OCI-LY7 (cell line): ENCODE results near the gene SMARCC1.

Experiments used
- CTCF ChIP-seq: fragments of 200-600 bp; sonication (generic); conservative IDR thresholded peaks from 2 replicates; pipeline ENCODE4 v1.5.1; 2014; ENCODE audit warnings: mild to moderate bottlenecking, antibody characterized with exemption, low read length, moderate library complexity, mixed read lengths
- EZH2phosphoT487 ChIP-seq: fragments of 200-600 bp; sonication (generic); IDR thresholded peaks from 2 replicates; pipeline ENCODE4 v1.6.1; 2018; ENCODE audit warnings: low read depth, borderline replicate concordance, mild to moderate bottlenecking, mixed run types, antibody characterized with exemption, low read length, moderate library complexity, mixed read lengths

GRCh38 chr3:47579875-47580274 lies 201.8 kb downstream of the SMARCC1 start:
- no peak for TF ChIP-seq CTCF
- TF ChIP-seq EZH2phosphoT487 = no peak
